Naive thymus-derived CD4-positive, alpha-beta T cell (primary cell): ENCODE data around the gene BLID. TPM values are rescaled to one million over a fixed set of nuclear protein-coding genes. Genes with fewer than 3 reads are reported as not detected.

Source experiments
- ATAC-seq: fragments of 150-1000 bp; cut with Tn5 transposase; 2 replicates; pipeline ENCODE4 v1.10.0; 2021; ENCODE audit warnings: mild to moderate bottlenecking, moderate library complexity
- CTCF ChIA-PET: fragments of 350-600 bp; sonication (Branson Sonifier 250); formaldehyde crosslinking; loops from one replicate; lab custom pipeline; 2021; ENCODE audit warnings: antibody characterized with exemption; lab: Charles Lee
- POLR2A ChIA-PET: fragments of 350-600 bp; sonication (Branson Sonifier 250); formaldehyde crosslinking; loops from one replicate; lab custom pipeline; 2021; ENCODE audit warnings: antibody characterized with exemption, inconsistent platforms; lab: Charles Lee
- DNase-seq, 9 donors: peaks; one replicate each; pipeline versions ENCODE4 v3.0.0 to v3.0.0-alpha.2; 2020 to 2022; ENCODE audit warnings: mixed read lengths in 1 of 9
- H3K27ac ChIP-seq: one replicate; pipeline ENCODE4 v1.7.0; 2013; ENCODE audit warnings: mild to moderate bottlenecking, low read depth, low read length, moderate library complexity
- H3K27me3 ChIP-seq, 2 donors: one replicate each; pipeline ENCODE4 v1.7.0; 2013; ENCODE audit warnings: low read length in 2 of 2, mild to moderate bottlenecking in 2 of 2, moderate library complexity in 2 of 2; ENCODE audit not compliant: control insufficient read depth in 2 of 2, insufficient read depth in 2 of 2
- H3K36me3 ChIP-seq, 3 experiments: 1 replicate in 2 of 3; 2 replicates in 1 of 3; pipeline ENCODE4 v1.7.0; 2013; ENCODE audit warnings: low read length in 3 of 3, mild to moderate bottlenecking in 3 of 3, moderate library complexity in 1 of 3; ENCODE audit not compliant: insufficient read depth in 3 of 3, control insufficient read depth in 2 of 3
- H3K4me1 ChIP-seq, 2 donors: one replicate each; pipeline ENCODE4 v1.7.0; 2013; ENCODE audit warnings: low read length in 2 of 2, mild to moderate bottlenecking in 2 of 2, moderate library complexity in 1 of 2; ENCODE audit not compliant: control insufficient read depth in 2 of 2, insufficient read depth in 2 of 2
- H3K4me3 ChIP-seq: 2 replicates; pipeline ENCODE4 v1.7.0; 2013; ENCODE audit warnings: mild to moderate bottlenecking, low read length
- H3K9me3 ChIP-seq, 3 experiments: 1 replicate in 2 of 3; 2 replicates in 1 of 3; pipeline ENCODE4 v1.7.0; 2013; ENCODE audit warnings: low read length in 3 of 3; ENCODE audit not compliant: control insufficient read depth in 2 of 3
- H3K27ac Mint-ChIP-seq, 9 donors: one replicate each; pipeline ENCODE4 v1.8.0; 2020 to 2022; ENCODE audit warnings: mixed read lengths in 9 of 9, mild to moderate bottlenecking in 8 of 9, moderate library complexity in 5 of 9, inconsistent platforms in 2 of 9
- H3K27me3 Mint-ChIP-seq, 5 donors: one replicate each; pipeline ENCODE4 v1.8.0; 2021 to 2022; ENCODE audit warnings: mixed read lengths in 5 of 5, mild to moderate bottlenecking in 1 of 5
- H3K36me3 Mint-ChIP-seq, 5 donors: one replicate each; pipeline ENCODE4 v1.8.0; 2020 to 2022; ENCODE audit warnings: mixed read lengths in 5 of 5, mild to moderate bottlenecking in 3 of 5, inconsistent platforms in 1 of 5
- H3K4me1 Mint-ChIP-seq, 7 donors: one replicate each; pipeline ENCODE4 v1.8.0; 2020 to 2022; ENCODE audit warnings: mixed read lengths in 7 of 7, mild to moderate bottlenecking in 3 of 7, inconsistent platforms in 1 of 7
- H3K4me3 Mint-ChIP-seq, 10 donors: one replicate each; pipeline ENCODE4 v1.8.0; 2020 to 2022; ENCODE audit warnings: mild to moderate bottlenecking in 10 of 10, mixed read lengths in 10 of 10, moderate library complexity in 6 of 10, inconsistent platforms in 2 of 10
- H3K9me3 Mint-ChIP-seq, 11 donors: one replicate each; pipeline ENCODE4 v1.8.0; 2020 to 2022; ENCODE audit warnings: mixed read lengths in 11 of 11, mild to moderate bottlenecking in 4 of 11, inconsistent platforms in 1 of 11, moderate library complexity in 1 of 11
- intact Hi-C, 2 donors: fragments of 100-400 bp; cut with micrococcal nuclease; formaldehyde crosslinking; loops; one replicate each; pipeline ENCODE4 v1.15.1; 2023
- polyA plus RNA-seq, 2 donors: library from polyadenylated mRNA; unstranded; fragments of 300-500 nt; fragmentation: Illumina TruSeq; gene quantifications; one replicate each; pipeline ENCODE4 v1.2.3, GENCODE V29; 2021
- total RNA-seq, 6 experiments: library from RNA in 5 of 6; stranded (reverse) in 5 of 6; gene quantifications; 1 replicate in 5 of 6; 2 replicates in 1 of 6; pipeline ENCODE4 v1.2.3 and lab custom pipeline; 2021 to 2026

Gene BLID
- total and polyA plus RNA-seq, 7 experiments from 2014 or later: not detected

GRCh38 chr11:122096272-122097112 is 19.5 kb downstream of the BLID start:
- POLR2A ChIA-PET: no interaction called here

GRCh38 chr11:122095681-122096262 is 20.2 kb downstream of the BLID start:
- POLR2A ChIA-PET: no interaction called here
- no peaks in the 10 kb centered on the region for H3K9me3 ChIP-seq
- Mint-ChIP-seq H3K4me3 (no peak overlapping the region), H3K27me3 (peaks cover 32 to 69% (median 54%) of the 10 kb centered on the region in 5 donors), H3K27ac (no peak overlapping the region), H3K36me3 (no peaks in the 10 kb centered on the region), H3K9me3 (peaks cover 0 to 10% (median 0%) of the 10 kb centered on the region in 11 donors), H3K4me1 (peaks cover 0 to 11% (median 7%) of the 10 kb centered on the region in 7 donors)
- ATAC-seq (no peak), DNase-seq (no peak)
- CTCF ChIA-PET: no interaction called here
- H3K27me3 ChIP-seq: peaks cover 0 to 6% of the 10 kb centered on the region in 2 donors
- no peaks in the 10 kb centered on the region for H3K4me1 ChIP-seq
- no peaks in the 10 kb centered on the region for H3K36me3 ChIP-seq
- H3K4me3 ChIP-seq: no peak overlapping the region
- intact Hi-C loops: no loop called here
- no peak overlapping the region for H3K27ac ChIP-seq

More at GRCh38 chr11:122096272-122097112, 19.5 kb downstream of the BLID start:
- Histone ChIP-seq H3K27ac (no peak overlapping the region), H3K9me3 (no peaks in the 10 kb centered on the region), H3K27me3 (peaks cover 0 to 6% of the 10 kb centered on the region in 2 donors), H3K4me1 (no peaks in the 10 kb centered on the region), H3K36me3 (no peaks in the 10 kb centered on the region), H3K4me3 (no peak overlapping the region)
- DNase-seq: no peak
- CTCF ChIA-PET: no interaction called here
- ATAC-seq: no peak
- H3K4me3 Mint-ChIP-seq: no peak overlapping the region
- intact Hi-C loops: no loop called here
- H3K36me3 Mint-ChIP-seq: no peaks in the 10 kb centered on the region
- no peak overlapping the region for H3K27ac Mint-ChIP-seq
- peaks cover 0 to 10% (median 0%) of the 10 kb centered on the region in 11 donors for H3K9me3 Mint-ChIP-seq
- peaks cover 39 to 64% (median 52%) of the 10 kb centered on the region in 5 donors for H3K27me3 Mint-ChIP-seq
- peaks cover 0 to 18% (median 7%) of the 10 kb centered on the region in 7 donors for H3K4me1 Mint-ChIP-seq

- ATAC-seq (no peak), DNase-seq (no peak)
- Mint-ChIP-seq H3K36me3 (no peaks in the 10 kb centered on the region), H3K27me3 (peaks cover 24 to 67% (median 53%) of the 10 kb centered on the region in 5 donors), H3K4me1 (peaks cover 0 to 3% (median 2%) of the 10 kb centered on the region in 7 donors), H3K27ac (no peak overlapping the region), H3K4me3 (no peak overlapping the region), H3K9me3 (peaks cover 0 to 8% (median 0%) of the 10 kb centered on the region in 11 donors)
- Histone ChIP-seq H3K9me3 (no peaks in the 10 kb centered on the region), H3K4me3 (no peak overlapping the region), H3K27me3 (peaks cover 0 to 6% of the 10 kb centered on the region in 2 donors), H3K4me1 (no peaks in the 10 kb centered on the region), H3K27ac (no peak overlapping the region), H3K36me3 (no peaks in the 10 kb centered on the region)
- ChIA-PET CTCF (no interaction called here), POLR2A (no interaction called here)
- intact Hi-C loops: no loop called here
Measured at GRCh38 chr11:122094836-122095235, 21.2 kb downstream of the BLID start.

- no peak overlapping the region for H3K4me3 Mint-ChIP-seq
- peaks cover 0 to 7% (median 0%) of the 10 kb centered on the region in 11 donors for H3K9me3 Mint-ChIP-seq
- Histone ChIP-seq H3K4me1 (no peaks in the 10 kb centered on the region), H3K9me3 (no peaks in the 10 kb centered on the region), H3K27ac (no peak overlapping the region), H3K4me3 (no peak overlapping the region), H3K36me3 (no peaks in the 10 kb centered on the region), H3K27me3 (peaks cover 0 to 6% of the 10 kb centered on the region in 2 donors)
- no peaks in the 10 kb centered on the region for H3K4me1 Mint-ChIP-seq
- H3K36me3 Mint-ChIP-seq: no peaks in the 10 kb centered on the region
- DNase-seq (no peak), ATAC-seq (no peak)
- intact Hi-C loops: no loop called here
- H3K27ac Mint-ChIP-seq: no peak overlapping the region
- CTCF ChIA-PET: no interaction called here
- H3K27me3 Mint-ChIP-seq: peaks cover 17 to 59% (median 49%) of the 10 kb centered on the region in 5 donors
- POLR2A ChIA-PET: no interaction called here
Measured at GRCh38 chr11:122093731-122094275, 22.2 kb downstream of the BLID start.

- Mint-ChIP-seq H3K27me3 (peaks cover 2 to 50% (median 34%) of the 10 kb centered on the region in 5 donors), H3K9me3 (peaks cover 0 to 5% (median 0%) of the 10 kb centered on the region in 11 donors), H3K4me3 (no peak overlapping the region), H3K4me1 (no peaks in the 10 kb centered on the region), H3K27ac (no peak overlapping the region), H3K36me3 (no peaks in the 10 kb centered on the region)
- no peak overlapping the region for H3K27ac ChIP-seq
- intact Hi-C loops: no loop called here
- ATAC-seq (no peak), DNase-seq (no peak)
- ChIA-PET CTCF (no interaction called here), POLR2A (no interaction called here)
- no peaks in the 10 kb centered on the region for H3K9me3 ChIP-seq
- H3K36me3 ChIP-seq: no peaks in the 10 kb centered on the region
- no peaks in the 10 kb centered on the region for H3K4me1 ChIP-seq
- H3K27me3 ChIP-seq: no peaks in the 10 kb centered on the region
- H3K4me3 ChIP-seq: no peak overlapping the region
Measured at GRCh38 chr11:122091835-122092234, 24.2 kb downstream of the BLID start.

- H3K27me3 ChIP-seq: no peaks in the 10 kb centered on the region
- Mint-ChIP-seq H3K4me1 (no peaks in the 10 kb centered on the region), H3K27ac (no peak overlapping the region), H3K9me3 (peaks cover 0 to 5% (median 0%) of the 10 kb centered on the region in 11 donors), H3K4me3 (no peak overlapping the region), H3K36me3 (no peaks in the 10 kb centered on the region), H3K27me3 (peaks cover 2 to 28% (median 17%) of the 10 kb centered on the region in 5 donors)
- no peak overlapping the region for H3K4me3 ChIP-seq
- H3K9me3 ChIP-seq: no peaks in the 10 kb centered on the region
- H3K27ac ChIP-seq: no peak overlapping the region
- intact Hi-C loops: no loop called here
- ChIA-PET CTCF (no interaction called here), POLR2A (no interaction called here)
- ATAC-seq: no peak
- DNase-seq: no peak
- H3K4me1 ChIP-seq: no peaks in the 10 kb centered on the region
- no peaks in the 10 kb centered on the region for H3K36me3 ChIP-seq
Measured at GRCh38 chr11:122089111-122089510, 26.9 kb downstream of the BLID start.
